AG10803 (cell line): ENCODE data around the gene TIGAR.

Experiments used
- DNase-seq: peaks from one replicate; pipeline ENCODE4 v3.0.0; 2010; ENCODE audit warnings: low read depth
- H3K4me3 ChIP-seq: 2 replicates; pipeline ENCODE4 v1.5.1; 2011; ENCODE audit warnings: mild to moderate bottlenecking, low read length, control low read depth
- TF ChIP-seq, protein P1 (sequence below): conservative IDR thresholded peaks from 2 replicates; pipeline ENCODE4 v1.5.1; 2011; ENCODE audit warnings: mild to moderate bottlenecking, low read length, control low read depth, inconsistent platforms

The TIGAR gene

DNA sequence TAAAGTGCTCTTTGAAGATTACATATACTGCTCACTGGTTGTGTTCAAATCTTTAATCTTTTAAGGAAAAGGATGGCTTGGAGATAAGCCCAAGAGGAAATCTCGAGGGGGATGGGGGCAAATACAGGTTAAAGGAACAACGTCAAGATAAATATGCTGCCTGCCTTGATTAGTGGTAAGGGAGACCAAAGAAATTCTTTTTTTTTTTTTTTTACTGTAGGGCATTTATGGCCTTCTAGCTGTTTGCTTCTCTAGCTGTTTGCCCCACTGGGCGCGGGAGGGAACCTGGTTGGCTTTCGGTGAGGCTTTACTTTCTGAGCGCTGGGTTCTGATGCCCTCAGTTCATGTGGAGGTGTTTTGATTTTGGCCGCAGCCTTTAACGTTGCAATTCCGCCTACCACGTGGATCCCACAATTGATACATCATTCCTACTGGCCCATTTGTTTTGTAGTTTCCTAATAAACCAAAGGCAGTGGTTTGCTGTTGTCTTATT is 41.8 kb upstream of the TIGAR start:
- no peak overlapping the region for H3K4me3 ChIP-seq
- DNase-seq = no peak
- TF ChIP-seq, protein P1, sequence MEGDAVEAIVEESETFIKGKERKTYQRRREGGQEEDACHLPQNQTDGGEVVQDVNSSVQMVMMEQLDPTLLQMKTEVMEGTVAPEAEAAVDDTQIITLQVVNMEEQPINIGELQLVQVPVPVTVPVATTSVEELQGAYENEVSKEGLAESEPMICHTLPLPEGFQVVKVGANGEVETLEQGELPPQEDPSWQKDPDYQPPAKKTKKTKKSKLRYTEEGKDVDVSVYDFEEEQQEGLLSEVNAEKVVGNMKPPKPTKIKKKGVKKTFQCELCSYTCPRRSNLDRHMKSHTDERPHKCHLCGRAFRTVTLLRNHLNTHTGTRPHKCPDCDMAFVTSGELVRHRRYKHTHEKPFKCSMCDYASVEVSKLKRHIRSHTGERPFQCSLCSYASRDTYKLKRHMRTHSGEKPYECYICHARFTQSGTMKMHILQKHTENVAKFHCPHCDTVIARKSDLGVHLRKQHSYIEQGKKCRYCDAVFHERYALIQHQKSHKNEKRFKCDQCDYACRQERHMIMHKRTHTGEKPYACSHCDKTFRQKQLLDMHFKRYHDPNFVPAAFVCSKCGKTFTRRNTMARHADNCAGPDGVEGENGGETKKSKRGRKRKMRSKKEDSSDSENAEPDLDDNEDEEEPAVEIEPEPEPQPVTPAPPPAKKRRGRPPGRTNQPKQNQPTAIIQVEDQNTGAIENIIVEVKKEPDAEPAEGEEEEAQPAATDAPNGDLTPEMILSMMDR = no peak

DNA sequence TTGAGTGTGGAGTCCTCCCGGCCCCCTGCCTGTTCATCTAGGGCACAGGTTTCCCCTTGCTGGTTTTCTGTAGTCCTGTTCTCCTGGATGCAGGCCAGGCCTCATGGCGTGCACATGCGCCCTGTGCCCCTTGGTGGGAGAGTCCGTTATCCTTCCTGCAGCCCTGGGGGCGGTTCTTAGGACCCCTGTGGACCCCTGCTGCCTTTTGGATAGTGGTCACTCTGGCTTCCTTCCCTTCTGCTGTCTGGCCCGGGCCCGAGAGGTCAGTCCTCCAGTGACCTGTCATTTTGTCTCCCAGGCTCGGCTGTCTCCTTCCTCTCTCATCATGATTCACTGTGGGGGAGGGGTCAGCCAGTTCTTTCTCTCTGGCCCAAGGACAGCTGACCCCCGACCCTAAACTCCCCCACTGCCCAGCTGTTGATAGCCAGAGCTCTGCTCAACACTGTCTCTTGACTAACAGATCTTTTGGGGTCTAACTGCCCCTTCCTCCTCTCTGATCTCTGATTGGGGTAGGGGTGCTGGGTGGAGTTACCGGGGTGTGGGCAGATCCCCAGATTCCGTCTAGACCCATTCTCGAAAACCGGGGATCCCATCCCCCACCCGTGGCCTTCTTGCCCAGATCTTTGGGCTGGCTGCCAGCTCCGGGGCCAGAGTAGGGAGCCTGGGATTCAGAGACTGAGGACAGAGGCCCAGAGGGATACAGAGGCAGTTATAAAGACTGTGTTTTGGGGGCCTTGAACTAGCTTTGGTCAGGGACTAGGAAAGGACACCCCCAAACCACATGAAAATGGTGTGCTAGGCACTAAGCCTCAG is 40.5 kb upstream of the TIGAR start:
- TF ChIP-seq, protein P1 = no peak
- DNase-seq = no peak
- no peak overlapping the region for H3K4me3 ChIP-seq

DNA sequence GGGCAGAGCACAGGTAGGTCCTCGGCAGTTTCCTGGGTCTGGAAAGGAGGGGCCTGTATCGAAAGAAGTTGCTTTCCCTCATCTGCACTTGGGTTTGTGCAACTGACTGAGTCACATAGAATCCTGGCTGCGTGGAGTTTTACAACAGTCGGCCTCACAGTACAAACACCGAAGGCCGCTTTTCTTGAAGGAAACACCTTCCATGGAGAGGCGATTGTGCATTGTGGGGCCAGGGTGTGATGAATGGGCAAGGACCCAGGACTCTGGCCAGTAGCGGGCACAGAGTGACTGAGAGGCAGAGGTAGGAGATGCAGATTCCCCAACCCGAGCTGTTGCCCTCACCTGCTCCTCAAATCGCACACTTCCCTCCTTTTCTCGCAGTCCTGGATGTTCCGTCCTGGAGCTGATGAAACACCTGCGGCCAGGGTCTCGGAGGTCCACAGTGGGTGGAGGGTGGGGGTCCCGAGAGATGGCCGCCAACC is 39.8 kb upstream of the TIGAR start:
- TF ChIP-seq, protein P1 = no peak
- no peak overlapping the region for H3K4me3 ChIP-seq
- no peak for DNase-seq

DNA sequence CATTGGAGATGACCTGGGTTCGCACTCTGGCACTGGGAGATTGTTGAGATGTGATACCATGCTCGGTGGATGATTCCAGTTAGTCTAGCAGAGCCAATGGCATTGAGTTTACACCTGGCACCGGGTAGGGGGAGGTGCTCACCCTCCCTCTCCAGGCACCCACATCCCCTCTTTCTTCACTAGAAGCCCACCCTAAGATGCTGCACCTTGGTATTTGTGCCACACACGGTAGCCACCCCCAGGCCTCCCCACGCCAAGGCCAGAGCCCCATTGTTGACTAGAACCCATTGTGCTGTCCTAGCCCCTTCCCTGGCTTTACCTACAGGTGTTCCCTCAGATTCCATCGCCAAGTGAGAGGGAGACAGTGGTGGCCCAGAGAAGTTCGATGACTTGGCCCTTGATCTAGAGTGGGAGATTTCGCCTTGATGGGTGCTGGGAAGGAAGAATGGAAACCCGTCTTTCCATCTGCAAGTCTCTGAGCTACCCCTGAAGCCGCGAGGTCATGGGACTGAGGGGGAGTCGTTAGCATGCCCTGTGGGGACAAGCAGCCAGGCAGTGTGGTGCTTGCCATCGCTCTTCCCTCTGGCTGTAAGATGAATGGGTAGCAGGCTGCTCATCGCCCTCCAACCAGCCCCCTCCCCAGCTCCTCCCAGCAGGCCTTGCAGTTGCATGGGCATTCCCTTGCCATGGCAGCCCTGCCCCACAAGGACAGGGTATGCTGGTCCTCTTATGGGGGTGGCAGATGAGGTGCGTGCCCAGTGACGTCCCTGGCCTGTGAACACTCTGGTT is 38.7 kb upstream of the TIGAR start:
- H3K4me3 ChIP-seq = no peak overlapping the region
- DNase-seq = no peak
- TF ChIP-seq, protein P1 = no peak

DNA sequence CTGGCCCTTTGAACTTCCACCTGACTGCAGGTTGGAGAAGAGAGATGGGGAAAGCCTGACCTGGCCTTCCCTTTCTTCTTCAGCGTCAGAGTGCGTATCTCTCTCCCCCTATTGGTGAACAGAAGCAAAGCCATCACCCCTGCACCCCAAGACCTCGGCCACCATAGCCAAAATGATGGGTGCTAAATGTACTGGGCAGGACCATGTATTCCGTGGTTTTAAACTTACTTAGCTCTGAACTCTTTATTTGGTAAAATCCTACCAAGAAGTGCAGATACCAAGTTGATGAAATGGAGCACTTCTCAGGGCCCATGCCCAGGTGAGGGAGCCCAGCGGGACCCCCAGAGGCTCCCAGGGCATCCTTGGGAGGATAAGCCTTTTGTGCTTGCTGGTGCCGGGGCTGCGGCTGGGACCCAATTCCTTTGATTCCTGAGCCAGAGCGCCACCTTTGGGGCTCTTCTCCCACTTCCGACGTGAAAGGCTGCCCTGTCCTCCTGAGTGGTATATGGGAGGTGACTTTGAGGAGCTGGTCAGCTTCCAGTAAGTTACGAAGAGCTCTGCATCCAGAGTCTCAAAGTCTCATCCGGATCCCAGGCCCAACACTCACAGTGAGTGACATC is 38.0 kb upstream of the TIGAR start:
- H3K4me3 ChIP-seq = no peak overlapping the region
- no peak for DNase-seq
- TF ChIP-seq, protein P1 = no peak

DNA sequence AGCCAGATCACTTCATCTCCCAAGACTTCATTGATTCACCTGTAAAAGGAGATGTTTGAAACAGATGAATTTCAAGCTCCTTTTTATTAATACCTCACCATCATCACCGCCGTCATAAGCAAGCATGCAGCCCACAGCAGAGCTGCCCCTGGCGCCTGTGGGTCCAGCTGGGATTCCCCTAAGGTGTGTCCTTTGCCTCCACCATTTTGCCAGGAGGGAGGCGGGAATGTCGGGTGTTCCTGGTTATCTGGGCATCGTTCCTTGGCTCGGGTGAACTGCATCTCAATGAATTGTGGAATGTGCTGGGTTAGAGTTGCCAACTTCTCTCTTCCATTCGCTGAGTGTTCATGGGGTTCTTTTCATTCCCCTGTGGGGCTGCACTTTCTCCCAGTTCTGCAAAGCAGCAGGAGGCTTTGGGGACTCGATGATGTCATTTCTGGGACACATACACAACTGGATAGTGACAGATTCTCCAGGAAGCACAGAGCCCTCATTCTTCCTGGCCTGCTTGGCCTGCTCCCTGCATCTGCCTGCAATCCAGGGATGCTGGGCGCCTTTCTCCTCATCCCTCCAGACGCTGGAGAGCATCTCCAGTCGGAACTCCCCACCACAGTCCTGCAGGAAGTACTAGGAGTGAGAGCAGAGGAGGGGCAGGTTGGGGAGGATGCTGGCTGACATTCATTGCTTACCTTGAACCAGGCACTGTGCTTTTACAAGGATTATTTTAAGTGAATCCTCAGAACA is 37.3 kb upstream of the TIGAR start:
- TF ChIP-seq, protein P1 = no peak
- H3K4me3 ChIP-seq = no peak overlapping the region
- no peak for DNase-seq
